ENCODE data around the gene SCD.

GRCh38 chr10:100333661-100334440 is 13.2 kb upstream of the SCD start:
- TF ChIP-seq ZNF274 (IDR thresholded peaks at IDR 0.05; ENCODE audit: low read depth, low read length) (no peak), CTCF (IDR thresholded peaks at IDR 0.05 in 2 of 3, conservative IDR thresholded peaks at IDR 0.05 in 1 of 3; ENCODE audit: borderline replicate concordance in 1 of 3, insufficient read depth in 1 of 3, low read depth in 2 of 3, low read length in 2 of 3) (no peak), POLR2AphosphoS5 (IDR thresholded peaks at IDR 0.05; ENCODE audit: low read depth, low read length) (no peak), ELF1 (IDR thresholded peaks at IDR 0.05; ENCODE audit: borderline replicate concordance, low read depth) (no peak), EZH2 (IDR thresholded peaks at IDR 0.05) (no peak), ZFX (IDR thresholded peaks at IDR 0.05) (no peak), POLR2A (IDR thresholded peaks at IDR 0.05; ENCODE audit: borderline replicate concordance, extremely low read depth, insufficient read depth, insufficient read length) (no peak), REST (IDR thresholded peaks at IDR 0.05; ENCODE audit: low read depth) (no peak), SP1 (IDR thresholded peaks at IDR 0.05; ENCODE audit: low read depth) (no peak), ATF3 (IDR thresholded peaks at IDR 0.05) (no peak), SIN3A (IDR thresholded peaks at IDR 0.05; ENCODE audit: low read depth) (no peak)
